Measurements from ENCODE around the gene BRD3OS.
A peak's percentile ranks its signal among the peaks of the same experiment; 100 is the strongest.

BRD3OS gene

DNA sequence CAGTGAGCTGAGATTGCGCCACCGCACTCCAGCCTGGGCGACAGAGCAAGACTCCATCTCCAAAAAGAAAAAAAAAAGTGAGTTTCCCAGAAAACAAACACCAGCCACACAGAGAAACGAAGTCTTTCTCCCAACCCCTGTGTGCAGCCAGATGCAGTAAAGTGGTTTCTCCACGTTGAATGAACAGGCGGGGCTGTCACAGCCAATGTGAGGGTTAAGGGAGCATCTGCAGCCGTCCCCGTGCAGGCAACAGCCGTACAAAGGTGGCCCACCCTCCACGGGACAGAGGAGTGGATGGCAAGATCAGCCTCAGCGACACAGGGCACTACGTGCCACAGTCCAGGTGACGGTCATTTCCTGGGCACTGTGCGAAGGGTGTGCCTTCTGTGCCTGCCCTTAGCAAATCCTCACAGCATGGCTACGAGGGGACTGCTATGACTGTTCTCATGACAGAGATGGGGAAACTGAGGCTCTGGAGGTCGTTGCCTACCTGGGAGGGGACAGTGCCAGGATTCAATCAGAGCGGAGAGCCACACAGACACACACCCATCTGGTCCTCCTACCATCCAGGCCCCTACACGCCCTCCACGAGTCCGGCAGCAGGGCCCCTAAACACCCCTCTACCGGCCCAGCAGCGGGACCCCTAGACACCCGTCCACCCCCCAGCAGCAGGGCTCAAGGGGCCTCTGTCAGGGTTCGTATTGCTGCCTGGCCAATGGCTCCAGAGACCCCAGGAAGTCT lies 35.5 kb upstream of the BRD3OS start:
- no peak for DNase-seq

DNA sequence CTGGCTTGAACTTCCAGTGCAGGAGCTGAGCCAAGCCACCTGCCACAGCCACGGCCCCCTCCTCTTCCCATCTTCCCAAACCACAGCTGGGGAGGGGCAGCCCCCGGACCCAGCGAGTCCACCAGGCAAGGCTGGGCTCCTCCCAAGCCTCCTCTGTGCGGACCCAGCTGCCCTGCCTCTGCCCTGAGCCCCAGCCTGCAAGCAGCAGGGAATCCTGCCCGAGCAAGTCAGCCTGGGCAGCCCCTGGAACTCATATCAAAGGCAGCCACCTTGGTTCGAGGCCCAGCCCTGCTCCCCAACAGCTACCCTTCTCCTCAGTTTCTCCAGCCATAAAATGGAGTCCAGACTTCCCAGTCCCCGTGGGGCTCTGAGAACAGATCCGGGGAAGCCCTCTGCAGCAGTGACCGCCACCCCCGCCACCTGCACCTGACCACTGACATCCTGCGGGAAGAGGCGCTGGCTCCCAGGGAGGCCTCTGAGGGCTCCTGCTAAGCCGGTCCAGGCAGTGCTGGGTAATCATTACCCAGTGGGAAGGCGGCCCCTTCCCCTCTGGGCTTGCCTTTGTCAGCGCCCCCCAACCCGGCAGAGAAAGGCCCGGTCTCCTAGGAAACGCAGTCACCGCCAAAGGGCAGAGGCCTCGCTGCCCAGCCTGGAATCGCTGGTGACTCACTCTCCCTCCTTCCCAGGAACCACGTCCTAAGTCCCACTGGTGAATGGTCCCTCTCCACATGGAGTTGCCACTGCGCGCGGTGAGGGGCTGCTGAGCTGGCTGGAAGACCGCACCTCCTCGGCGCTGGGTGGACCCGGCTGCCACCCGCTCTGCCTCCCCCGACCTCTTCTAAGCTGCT lies 34.7 kb upstream of the BRD3OS start:
- DNase-seq = no peak

DNA sequence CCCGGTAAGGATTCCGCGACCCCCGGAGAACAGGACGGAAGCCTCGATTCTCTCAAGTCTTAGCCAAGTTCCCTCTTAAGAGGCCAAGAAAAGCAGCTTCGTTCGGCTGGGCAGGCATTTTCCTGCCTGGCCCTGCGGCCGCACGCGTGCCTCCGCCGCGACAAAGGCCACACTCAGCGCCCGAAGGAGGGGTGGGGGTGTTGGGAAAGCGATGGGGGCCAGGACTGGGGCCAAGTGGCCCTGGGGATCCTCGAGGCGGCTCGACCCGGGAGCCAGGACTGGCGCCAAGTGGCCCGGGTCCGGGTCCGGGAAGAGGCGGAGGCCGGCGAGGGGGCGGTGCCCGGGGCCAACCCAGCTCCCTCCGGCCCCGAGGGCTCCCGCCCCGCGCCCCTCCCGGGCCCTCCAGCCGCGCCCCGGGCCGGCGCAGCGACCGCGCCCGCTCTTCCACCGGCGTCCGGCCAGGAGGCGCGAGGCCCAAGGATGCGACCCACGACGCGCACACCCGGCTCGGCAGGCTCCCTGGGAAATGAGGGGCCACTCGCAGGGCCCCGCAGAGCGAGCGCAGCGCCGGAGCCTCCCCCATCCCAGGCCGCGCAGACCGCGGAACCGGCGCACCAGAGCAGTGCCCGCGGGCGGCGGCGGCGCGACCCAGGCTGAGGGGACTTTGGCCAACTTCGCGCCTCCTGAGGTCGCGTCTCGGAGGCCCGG lies 33.9 kb upstream of the BRD3OS start:
- no peak for DNase-seq

- peak; percentile 45 for DNase-seq
Measured at GRCh38 chr9:133991964-133992779, 33.1 kb upstream of the BRD3OS start, which contains the start of gene VAV2. Gene VAV2 (minus strand): TSS chr9:133992324. CDS start chr9:133992278, 46 bp downstream.

DNA sequence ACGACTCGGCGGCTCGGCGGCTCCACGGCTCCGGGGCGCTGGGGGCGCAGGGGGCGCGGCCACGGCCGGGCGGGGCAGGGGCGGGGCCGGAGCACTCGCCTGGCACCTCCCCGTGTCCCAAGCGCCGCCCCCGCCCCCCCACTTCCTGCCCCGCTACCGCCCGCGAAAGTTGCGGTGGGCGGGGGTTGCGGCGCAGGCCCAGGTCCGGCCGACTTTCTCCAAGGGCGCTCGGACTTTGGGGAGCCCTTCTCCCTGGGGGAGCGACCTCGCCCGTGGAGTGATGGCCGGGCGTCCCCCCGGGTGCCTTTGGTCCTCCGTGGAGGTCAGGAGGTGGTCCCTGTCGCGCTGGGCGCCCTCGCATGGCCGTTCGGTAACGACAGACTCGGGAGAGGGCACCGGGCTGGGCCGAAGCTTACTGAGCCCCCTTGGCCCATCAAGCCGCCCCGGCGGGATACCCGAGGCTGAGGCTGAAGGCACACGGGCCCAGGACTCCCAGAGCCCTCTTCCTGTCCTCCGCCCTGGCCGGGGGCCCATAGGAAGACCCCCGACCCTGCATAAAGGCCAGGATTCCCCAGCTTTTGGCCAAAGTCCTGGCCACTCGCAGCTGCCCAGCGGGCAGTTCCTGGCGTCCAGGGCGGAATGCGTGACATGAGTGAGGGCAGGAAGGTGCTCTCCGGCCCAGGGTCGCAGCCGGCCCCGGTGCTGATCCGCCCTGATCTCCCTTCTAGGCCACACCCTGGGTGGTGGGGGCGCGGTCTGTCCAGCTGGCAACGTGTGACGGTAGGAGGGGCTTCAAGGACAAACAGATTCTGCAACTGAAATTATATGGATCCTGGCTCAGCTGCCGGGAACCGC lies 32.3 kb upstream of the BRD3OS start:
- peak; percentile 70 for DNase-seq

- DNase-seq = no peak
Measured at GRCh38 chr9:133993635-133994253, 31.5 kb upstream of the BRD3OS start.

DNA sequence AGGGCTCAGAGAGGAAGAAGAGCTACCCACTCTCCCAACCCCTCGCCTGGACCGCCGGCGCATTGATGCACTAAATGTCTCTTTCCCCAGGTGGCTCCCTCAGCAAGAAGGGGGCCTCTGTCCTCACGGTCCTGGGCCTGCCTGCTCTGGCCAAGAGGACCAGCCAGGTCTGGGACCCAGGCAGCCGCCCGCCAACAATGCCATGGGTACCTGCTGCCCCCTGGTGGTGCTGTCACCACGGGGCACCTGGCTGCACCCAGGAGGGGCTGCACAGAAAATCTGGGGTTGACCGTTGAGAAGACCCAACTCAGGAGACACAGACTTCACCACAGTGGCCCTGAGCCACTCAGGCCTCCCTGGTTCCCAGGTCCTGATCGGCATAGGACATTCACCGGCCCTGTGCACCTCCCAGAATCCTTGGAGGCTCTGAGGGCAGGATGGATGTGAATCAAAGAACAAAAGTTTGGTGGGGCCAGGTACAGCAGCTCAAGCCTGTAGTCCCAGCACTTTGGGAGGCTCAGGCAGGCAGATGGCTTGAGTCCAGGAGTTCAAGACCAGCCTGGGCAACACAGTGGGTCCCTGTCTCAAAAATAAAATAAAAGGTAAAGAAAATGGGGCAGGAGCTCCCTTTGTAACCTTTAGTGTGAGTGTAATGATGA lies 30.8 kb upstream of the BRD3OS start:
- peak; percentile 81 for DNase-seq

DNA sequence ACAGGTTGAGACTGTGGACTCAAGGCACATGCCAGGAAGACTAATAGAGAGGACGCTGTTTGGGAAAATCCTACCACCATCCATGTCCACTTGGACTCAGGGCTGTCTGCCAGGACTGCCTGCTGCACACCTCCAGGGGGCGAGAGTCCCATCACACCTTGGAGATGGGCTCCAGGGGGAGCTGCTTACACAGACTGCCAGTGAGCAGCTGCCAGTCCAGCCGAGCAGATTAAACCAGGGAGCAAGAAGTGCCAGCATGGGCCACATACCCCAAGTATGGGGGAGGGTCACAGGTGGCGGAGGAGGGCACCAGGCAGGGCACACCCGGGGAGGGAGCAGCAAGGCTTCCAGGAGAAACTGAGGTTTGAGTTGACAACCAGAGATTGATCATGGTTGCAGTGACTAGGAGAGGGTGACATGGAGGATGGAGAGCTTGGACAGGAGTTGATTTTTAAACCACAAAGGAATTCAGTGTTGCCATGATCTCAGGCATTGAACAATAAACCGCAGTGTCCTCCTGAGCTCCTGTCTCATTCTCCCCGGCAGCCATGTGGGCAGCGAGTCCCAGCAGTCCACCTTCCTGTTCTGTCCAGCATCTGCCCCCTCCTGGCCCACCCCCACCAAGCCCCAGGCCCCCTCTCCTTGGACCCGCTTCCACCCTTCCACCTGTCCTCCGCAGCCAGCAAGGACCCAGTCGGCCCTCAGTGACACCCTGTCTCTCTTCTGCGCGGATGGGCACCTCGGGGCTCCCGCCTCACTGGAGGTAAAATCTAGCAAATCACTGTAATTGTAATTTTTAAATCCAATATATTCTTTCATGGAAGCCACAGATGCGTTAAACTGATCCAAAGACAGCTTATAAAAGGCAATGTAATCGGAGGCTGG lies 30.0 kb upstream of the BRD3OS start:
- no peak for DNase-seq

- DNase-seq = no peak
Measured at GRCh38 chr9:133996531-133997520, 28.5 kb upstream of the BRD3OS start.

DNA sequence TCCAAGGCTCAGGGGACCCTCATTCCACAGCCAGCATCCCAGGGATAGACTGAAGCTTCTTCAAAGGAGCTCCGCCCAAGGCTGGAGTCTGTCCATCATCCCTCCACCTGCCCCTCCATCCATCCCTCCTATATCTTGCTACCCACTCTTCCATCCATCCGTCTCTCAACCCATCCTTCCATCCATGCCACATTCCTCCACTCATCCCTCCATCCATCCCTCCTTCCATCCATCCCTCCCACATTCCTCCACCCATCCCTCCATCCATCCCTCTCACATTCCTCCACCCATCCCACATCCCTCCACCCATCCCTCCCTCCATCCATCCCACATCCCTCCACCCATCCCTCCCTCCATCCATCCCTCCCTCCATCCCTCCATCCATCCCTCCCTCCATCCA lies 27.7 kb upstream of the BRD3OS start:
- no peak for DNase-seq

- DNase-seq = no peak
Measured at GRCh38 chr9:133998915-133999595, 26.2 kb upstream of the BRD3OS start.

GRCh38 chr9:133999851-134000265 lies 25.4 kb upstream of the BRD3OS start:
- no peak for DNase-seq

- DNase-seq = no peak
Measured at GRCh38 chr9:134002796-134003195, 22.5 kb upstream of the BRD3OS start.

- no peak for DNase-seq
Measured at GRCh38 chr9:134003237-134003636, 22.0 kb upstream of the BRD3OS start.

- no peak for DNase-seq
Measured at GRCh38 chr9:134004131-134004873, 21.0 kb upstream of the BRD3OS start.

DNA sequence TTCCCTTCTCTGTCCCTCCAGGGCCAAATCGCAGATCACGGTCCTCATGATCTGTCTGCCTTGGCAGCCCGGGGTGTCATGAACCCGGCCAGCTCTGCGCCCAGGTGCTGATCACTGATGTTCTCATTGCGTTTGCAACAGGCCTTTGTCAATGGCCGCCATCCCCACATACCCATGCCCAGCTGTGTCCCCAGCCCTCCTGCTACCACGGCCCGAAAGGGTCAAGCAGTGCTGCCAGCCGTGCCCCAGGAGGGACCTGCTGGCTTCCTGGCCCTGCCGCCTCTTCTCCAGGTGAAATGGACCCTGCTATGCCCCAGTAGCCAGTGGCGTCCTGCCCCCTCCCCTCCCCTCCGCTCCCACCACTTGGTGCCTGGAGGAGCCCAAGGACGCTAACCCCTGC lies 20.4 kb upstream of the BRD3OS start:
- DNase-seq = no peak

DNA sequence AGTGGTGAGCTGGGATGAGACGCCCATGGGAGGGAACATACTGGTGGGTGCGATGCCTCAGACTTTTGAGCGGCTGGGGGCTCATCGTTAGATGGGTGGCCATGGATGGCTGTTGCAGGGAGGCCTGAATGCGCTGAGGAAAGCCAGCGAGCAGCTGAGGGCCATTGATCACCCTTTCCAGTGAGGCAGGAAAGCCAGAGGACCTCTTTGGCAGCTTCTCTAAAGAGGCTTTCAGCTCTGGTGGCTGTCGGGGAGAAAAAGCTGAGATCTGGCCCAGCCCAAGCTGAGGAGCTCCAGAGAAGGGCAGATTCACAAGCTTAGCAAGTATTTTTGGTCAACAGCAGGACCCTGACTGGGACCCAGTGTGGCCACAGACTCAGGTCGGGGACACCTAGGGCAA lies 19.9 kb upstream of the BRD3OS start:
- DNase-seq = no peak

Data from activated naive CD4-positive, alpha-beta T cell treated with Interleukin-2 at 50 U/mL for 16 hours (primary cell).